Endodermal cell (in vitro differentiated cells): ENCODE data around the gene RARRES2. TPM values are rescaled to one million over a fixed set of nuclear protein-coding genes. Genes with fewer than 3 reads are reported as not detected.
A peak's percentile ranks its signal among the peaks of the same experiment; 100 is the strongest.

Source experiments
- DNase-seq: peaks from one replicate; pipeline ENCODE4 v3.0.0-alpha.2; 2017
- H3K27ac ChIP-seq: 2 replicates; pipeline ENCODE4 v1.5.1; 2013; ENCODE audit warnings: mild to moderate bottlenecking, low read depth, low read length, moderate library complexity
- H3K27me3 ChIP-seq: 2 replicates; pipeline ENCODE4 v1.6.1; 2013; ENCODE audit warnings: mild to moderate bottlenecking, low read length, moderate library complexity; ENCODE audit not compliant: insufficient read depth, control insufficient read depth, poor library complexity, severe bottlenecking
- H3K36me3 ChIP-seq: 2 replicates; pipeline ENCODE4 v1.7.0; 2013; ENCODE audit warnings: mild to moderate bottlenecking, low read length, moderate library complexity; ENCODE audit not compliant: control insufficient read depth, insufficient read depth
- H3K4me1 ChIP-seq: one replicate; pipeline ENCODE4 v1.7.0; 2013; ENCODE audit warnings: low read length; ENCODE audit not compliant: control insufficient read depth, insufficient read depth
- H3K4me3 ChIP-seq: 2 replicates; pipeline ENCODE4 v1.5.1; 2013; ENCODE audit warnings: mild to moderate bottlenecking, low read length, moderate library complexity
- H3K9ac ChIP-seq: 2 replicates; pipeline ENCODE4 v1.6.1; 2013; ENCODE audit warnings: mild to moderate bottlenecking, low read length, moderate library complexity; ENCODE audit not compliant: poor library complexity, severe bottlenecking; ENCODE audit errors: extremely low read depth
- H3K9me3 ChIP-seq: 2 replicates; pipeline ENCODE4 v1.6.1; 2013; ENCODE audit warnings: mild to moderate bottlenecking, low read length, moderate library complexity; ENCODE audit not compliant: control insufficient read depth
- H3K27ac Mint-ChIP-seq: 2 replicates; pipeline ENCODE4 v1.8.0; 2020; ENCODE audit warnings: mixed read lengths
- H3K27me3 Mint-ChIP-seq: 2 replicates; pipeline ENCODE4 v1.8.0; 2021; ENCODE audit warnings: mild to moderate bottlenecking, mixed read lengths; ENCODE audit not compliant: insufficient read depth
- H3K36me3 Mint-ChIP-seq: 2 replicates; pipeline ENCODE4 v1.8.0; 2020; ENCODE audit warnings: low read depth, mixed read lengths
- H3K4me1 Mint-ChIP-seq: 2 replicates; pipeline ENCODE4 v1.8.0; 2020; ENCODE audit warnings: mixed read lengths
- H3K4me3 Mint-ChIP-seq: 2 replicates; pipeline ENCODE4 v1.8.0; 2020; ENCODE audit warnings: mild to moderate bottlenecking, moderate library complexity, mixed read lengths
- H3K9me3 Mint-ChIP-seq: 2 replicates; pipeline ENCODE4 v1.8.0; 2020; ENCODE audit warnings: mild to moderate bottlenecking, mixed read lengths
- WGBS, 2 experiments: methylation state at CpG; one replicate each; pipeline versions ENCODE4 v1.1.5 to v1.1.7; 2013; ENCODE audit warnings: missing lambda C conversion rate in 2 of 2, mixed read lengths in 1 of 2; ENCODE audit not compliant: insufficient coverage in 1 of 2, insufficient read length in 1 of 2; 5-methylcytosine and 5-hydroxymethylcytosine counted together
- total RNA-seq, 2 donors: library from RNA; stranded (reverse); fragmentation: NEBNext Ultra II Directional in 1 of 2; extraction: Animal tissue kit (Norgen Biotek cat#: 25700) in 1 of 2; gene quantifications; 2 replicates in 1 of 2; 3 replicates in 1 of 2; pipeline ENCODE4 v1.2.1, GENCODE V29; 2021
- TF ChIP-seq, protein P1 (sequence below): fragments of 200-600 bp; sonication (generic); conservative IDR thresholded peaks from 2 replicates; pipeline ENCODE4 v1.5.0; 2021; ENCODE audit warnings: antibody characterized with exemption, mild to moderate bottlenecking

RARRES2 gene
- total RNA-seq, 2 donors from 2014 or later, result 32.2 to 48.2 TPM

- Histone ChIP-seq H3K27me3 (no peaks in the 10 kb centered on the region), H3K4me3 (no peak overlapping the region), H3K9ac (no peak overlapping the region), H3K36me3 (no peaks in the 10 kb centered on the region), H3K9me3 (no peaks in the 10 kb centered on the region), H3K4me1 (no peaks in the 10 kb centered on the region), H3K27ac (peak overlapping the region; percentile 53)
- no peak for DNase-seq
- no peak overlapping the region for H3K4me3 Mint-ChIP-seq
- TF ChIP-seq, protein P1, sequence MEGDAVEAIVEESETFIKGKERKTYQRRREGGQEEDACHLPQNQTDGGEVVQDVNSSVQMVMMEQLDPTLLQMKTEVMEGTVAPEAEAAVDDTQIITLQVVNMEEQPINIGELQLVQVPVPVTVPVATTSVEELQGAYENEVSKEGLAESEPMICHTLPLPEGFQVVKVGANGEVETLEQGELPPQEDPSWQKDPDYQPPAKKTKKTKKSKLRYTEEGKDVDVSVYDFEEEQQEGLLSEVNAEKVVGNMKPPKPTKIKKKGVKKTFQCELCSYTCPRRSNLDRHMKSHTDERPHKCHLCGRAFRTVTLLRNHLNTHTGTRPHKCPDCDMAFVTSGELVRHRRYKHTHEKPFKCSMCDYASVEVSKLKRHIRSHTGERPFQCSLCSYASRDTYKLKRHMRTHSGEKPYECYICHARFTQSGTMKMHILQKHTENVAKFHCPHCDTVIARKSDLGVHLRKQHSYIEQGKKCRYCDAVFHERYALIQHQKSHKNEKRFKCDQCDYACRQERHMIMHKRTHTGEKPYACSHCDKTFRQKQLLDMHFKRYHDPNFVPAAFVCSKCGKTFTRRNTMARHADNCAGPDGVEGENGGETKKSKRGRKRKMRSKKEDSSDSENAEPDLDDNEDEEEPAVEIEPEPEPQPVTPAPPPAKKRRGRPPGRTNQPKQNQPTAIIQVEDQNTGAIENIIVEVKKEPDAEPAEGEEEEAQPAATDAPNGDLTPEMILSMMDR, result no peak
- 72 to 85% methylated on average over 5 of the region's 5 CpGs for WGBS, 2 experiments
- peaks cover 15% of the 10 kb centered on the region for H3K27me3 Mint-ChIP-seq
- H3K36me3 Mint-ChIP-seq, result peaks cover 1% of the 10 kb centered on the region
- H3K9me3 Mint-ChIP-seq, result peaks cover 19% of the 10 kb centered on the region
- no peak overlapping the region for H3K27ac Mint-ChIP-seq
- H3K4me1 Mint-ChIP-seq, result peaks cover 14% of the 10 kb centered on the region
These were observed 29.7 kb downstream of the RARRES2 start for GRCh38 chr7:150311711-150312110.

- Histone ChIP-seq H3K27me3 (no peaks in the 10 kb centered on the region), H3K36me3 (no peaks in the 10 kb centered on the region), H3K9ac (no peak overlapping the region), H3K4me1 (no peaks in the 10 kb centered on the region), H3K4me3 (no peak overlapping the region), H3K27ac (no peak overlapping the region), H3K9me3 (no peaks in the 10 kb centered on the region)
- DNase-seq, result peak; percentile 36
- Mint-ChIP-seq H3K36me3 (peaks cover 1% of the 10 kb centered on the region), H3K4me1 (peaks cover 14% of the 10 kb centered on the region), H3K27me3 (peaks cover 15% of the 10 kb centered on the region), H3K4me3 (no peak overlapping the region), H3K27ac (no peak overlapping the region), H3K9me3 (peaks cover 19% of the 10 kb centered on the region)
- TF ChIP-seq, protein P1, result no peak
- WGBS, 2 experiments, result 80 to 92% methylated on average over 1 to 4 of the region's 4 CpGs
These were observed 30.3 kb downstream of the RARRES2 start for GRCh38 chr7:150311146-150311545.

- Mint-ChIP-seq H3K27me3 (peaks cover 15% of the 10 kb centered on the region), H3K4me3 (no peak overlapping the region), H3K4me1 (peaks cover 9% of the 10 kb centered on the region), H3K27ac (no peak overlapping the region), H3K36me3 (peaks cover 1% of the 10 kb centered on the region), H3K9me3 (peaks cover 19% of the 10 kb centered on the region)
- H3K9me3 ChIP-seq, result no peaks in the 10 kb centered on the region
- TF ChIP-seq, protein P1, result no peak
- no peak overlapping the region for H3K27ac ChIP-seq
- no peaks in the 10 kb centered on the region for H3K4me1 ChIP-seq
- no peak for DNase-seq
- no peak overlapping the region for H3K4me3 ChIP-seq
- no peak overlapping the region for H3K9ac ChIP-seq
- H3K27me3 ChIP-seq, result no peaks in the 10 kb centered on the region
- no peaks in the 10 kb centered on the region for H3K36me3 ChIP-seq
These were observed 32.9 kb downstream of the RARRES2 start for GRCh38 chr7:150308575-150308974.
